Measurements from ENCODE around the gene CAPN13.

DNA sequence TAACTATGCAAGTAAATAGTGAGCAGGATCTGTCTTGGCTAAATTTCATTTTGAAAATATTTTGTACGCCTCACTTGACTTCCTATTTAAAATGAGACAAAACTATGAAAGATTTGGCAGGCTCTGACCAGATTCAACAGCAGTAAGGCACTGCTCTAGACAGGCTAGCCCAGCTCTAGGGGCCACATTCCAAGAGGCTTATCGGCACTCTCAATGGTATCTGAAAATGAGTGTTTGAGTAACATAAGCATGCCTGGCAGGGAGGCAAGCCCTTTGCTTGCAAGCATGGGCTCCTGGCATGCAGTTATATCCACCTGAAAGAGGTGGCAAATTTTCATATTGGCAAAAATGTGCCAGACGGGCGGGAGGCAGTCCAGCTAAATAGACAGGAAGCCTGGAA lies 10.5 kb downstream of the CAPN13 start:
- TF ChIP-seq, protein P1, sequence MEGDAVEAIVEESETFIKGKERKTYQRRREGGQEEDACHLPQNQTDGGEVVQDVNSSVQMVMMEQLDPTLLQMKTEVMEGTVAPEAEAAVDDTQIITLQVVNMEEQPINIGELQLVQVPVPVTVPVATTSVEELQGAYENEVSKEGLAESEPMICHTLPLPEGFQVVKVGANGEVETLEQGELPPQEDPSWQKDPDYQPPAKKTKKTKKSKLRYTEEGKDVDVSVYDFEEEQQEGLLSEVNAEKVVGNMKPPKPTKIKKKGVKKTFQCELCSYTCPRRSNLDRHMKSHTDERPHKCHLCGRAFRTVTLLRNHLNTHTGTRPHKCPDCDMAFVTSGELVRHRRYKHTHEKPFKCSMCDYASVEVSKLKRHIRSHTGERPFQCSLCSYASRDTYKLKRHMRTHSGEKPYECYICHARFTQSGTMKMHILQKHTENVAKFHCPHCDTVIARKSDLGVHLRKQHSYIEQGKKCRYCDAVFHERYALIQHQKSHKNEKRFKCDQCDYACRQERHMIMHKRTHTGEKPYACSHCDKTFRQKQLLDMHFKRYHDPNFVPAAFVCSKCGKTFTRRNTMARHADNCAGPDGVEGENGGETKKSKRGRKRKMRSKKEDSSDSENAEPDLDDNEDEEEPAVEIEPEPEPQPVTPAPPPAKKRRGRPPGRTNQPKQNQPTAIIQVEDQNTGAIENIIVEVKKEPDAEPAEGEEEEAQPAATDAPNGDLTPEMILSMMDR (IDR thresholded peaks at IDR 0.05), result no peak
- no peak for TF ChIP-seq POLR2A (IDR thresholded peaks at IDR 0.05)

Data from heart left ventricle (tissue), 13 donors.